Measurements from ENCODE around the gene HSPB9. TPM values are rescaled to one million over a fixed set of nuclear protein-coding genes. Genes with fewer than 3 reads are reported as not detected.
"Not testable (repeated sequence)": the region's sequence is repeated elsewhere in the genome, so short reads cannot be mapped to it uniquely, and the experiment has no call there.

HSPB9 gene
- total RNA-seq, 1 experiment from 2014 or later: 0.15 TPM

- no CpG with 5 or more reads among the region's 7 CpGs for WGBS (ENCODE audit: extremely low coverage, insufficient read length, low lambda C conversion rate)
- H4K5ac ChIP-seq (ENCODE audit: insufficient read length, low read depth, low read length): no peak overlapping the region
- Mint-ChIP-seq H3K9me3 (no peaks in the 10 kb centered on the region), H3K4me3 (no peak overlapping the region), H3K27ac (peak overlapping the region in 2 of 3 experiments; percentile 58 to 68; a peak in 3 of 7 replicates), H3K36me3 (ENCODE audit: insufficient read depth in 1 of 3, low read depth in 3 of 3) (peaks cover 5 to 43% (median 6%) of the 10 kb centered on the region in 3 experiments; a peak in 6 of 7 replicates), H3K27me3 (ENCODE audit: low read depth) (no peaks in the 10 kb centered on the region), H3K4me1 (peaks cover 9 to 17% of the 10 kb centered on the region in 2 experiments; a peak in 3 of 4 replicates)
- H3K23ac ChIP-seq (ENCODE audit: insufficient read length, low read depth, low read length): no peak overlapping the region
- H3K27me3 ChIP-seq (ENCODE audit: insufficient read depth, low read length): no peaks in the 10 kb centered on the region
- H3K56ac ChIP-seq (ENCODE audit: insufficient read length, low read depth, low read length): no peak overlapping the region
- H3K23me2 ChIP-seq (ENCODE audit: insufficient read length, low read depth, low read length, poor library complexity, severe bottlenecking): peaks cover 5% of the 10 kb centered on the region
- no peak overlapping the region for H3K18ac ChIP-seq (ENCODE audit: insufficient read length, low read depth, low read length)
- no peak overlapping the region for H3T11ph ChIP-seq (ENCODE audit: low read length)
- no peak overlapping the region for H2AK5ac ChIP-seq (ENCODE audit: insufficient read length, low read length)
- H3K14ac ChIP-seq (ENCODE audit: insufficient read depth, low read length): no peak overlapping the region
- peaks cover 13% of the 10 kb centered on the region for H3K79me1 ChIP-seq (ENCODE audit: insufficient read depth, low read depth, low read length, poor library complexity, severe bottlenecking)
- no peaks in the 10 kb centered on the region for H3K4me1 ChIP-seq (ENCODE audit: insufficient read depth, low read length)
- no peak overlapping the region for H2BK20ac ChIP-seq (ENCODE audit: low read depth, low read length, poor library complexity, severe bottlenecking)
- no peak for TF ChIP-seq CTCF (conservative IDR thresholded peaks at IDR 0.05)
- no peak overlapping the region for H2BK120ac ChIP-seq (ENCODE audit: low read depth, low read length, poor library complexity, severe bottlenecking)
- H3K4me2 ChIP-seq (ENCODE audit: insufficient read depth, insufficient read length, low read length): no peak overlapping the region
- H2BK12ac ChIP-seq (ENCODE audit: insufficient read length, low read depth, low read length): no peak overlapping the region
- DNase-seq: no peak
- no peak overlapping the region for H2BK5ac ChIP-seq (ENCODE audit: insufficient read length, low read length)
- H3K79me2 ChIP-seq (ENCODE audit: insufficient read depth, low read length): peaks cover 4% of the 10 kb centered on the region; the same call in 1 of the 2 replicates
- no peak overlapping the region for H4K91ac ChIP-seq (ENCODE audit: insufficient read length, low read depth, low read length)
- no peak overlapping the region for H3K9ac ChIP-seq (ENCODE audit: extremely low read depth, insufficient read length, low read length)
- H2AFZ ChIP-seq (ENCODE audit: low read length): no peak overlapping the region
- no peaks in the 10 kb centered on the region for H3K9me3 ChIP-seq (ENCODE audit: control insufficient read depth, low read depth, low read length)
- H3K27ac ChIP-seq (ENCODE audit: insufficient read length, low read depth, low read length): no peak overlapping the region
- H3K4ac ChIP-seq (ENCODE audit: low read depth, low read length): no peak overlapping the region
- H4K8ac ChIP-seq (replicated peaks; ENCODE audit: insufficient read length, low read depth, low read length): no peak overlapping the region
- no peaks in the 10 kb centered on the region for H4K20me1 ChIP-seq (ENCODE audit: control insufficient read depth, insufficient read depth, insufficient read length)
- no peak overlapping the region; the same call in 1 of the 2 replicates for H2BK15ac ChIP-seq (ENCODE audit: low read depth, low read length)
Measured at GRCh38 chr17:42142371-42142896, 19.8 kb downstream of the HSPB9 start.

GRCh38 chr17:42143138-42143537 lies 20.5 kb downstream of the HSPB9 start:
- H2BK5ac ChIP-seq (ENCODE audit: insufficient read length, low read length); H2BK120ac ChIP-seq (ENCODE audit: low read depth, low read length, poor library complexity, severe bottlenecking); H3K4me3 Mint-ChIP-seq; H2BK15ac ChIP-seq (ENCODE audit: low read depth, low read length); H2BK12ac ChIP-seq (ENCODE audit: insufficient read length, low read depth, low read length); DNase-seq; H3K27me3 Mint-ChIP-seq (ENCODE audit: low read depth); H2AFZ ChIP-seq (ENCODE audit: low read length); H4K91ac ChIP-seq (ENCODE audit: insufficient read length, low read depth, low read length); H3K27me3 ChIP-seq (ENCODE audit: insufficient read depth, low read length); H4K5ac ChIP-seq (ENCODE audit: insufficient read length, low read depth, low read length); H3K79me2 ChIP-seq (ENCODE audit: insufficient read depth, low read length); H3K4me2 ChIP-seq (ENCODE audit: insufficient read depth, insufficient read length, low read length); H3K14ac ChIP-seq (ENCODE audit: insufficient read depth, low read length); H3K23me2 ChIP-seq (ENCODE audit: insufficient read length, low read depth, low read length, poor library complexity, severe bottlenecking); H3K27ac ChIP-seq (ENCODE audit: insufficient read length, low read depth, low read length); H3K9me3 ChIP-seq (ENCODE audit: control insufficient read depth, low read depth, low read length); H4K20me1 ChIP-seq (ENCODE audit: control insufficient read depth, insufficient read depth, insufficient read length); H3K23ac ChIP-seq (ENCODE audit: insufficient read length, low read depth, low read length); H3K18ac ChIP-seq (ENCODE audit: insufficient read length, low read depth, low read length); H2BK20ac ChIP-seq (ENCODE audit: low read depth, low read length, poor library complexity, severe bottlenecking); H3T11ph ChIP-seq (ENCODE audit: low read length); H3K4me1 ChIP-seq (ENCODE audit: insufficient read depth, low read length); H3K9me3 Mint-ChIP-seq; H3K9ac ChIP-seq (ENCODE audit: extremely low read depth, insufficient read length, low read length); H3K4ac ChIP-seq (ENCODE audit: low read depth, low read length); H3K56ac ChIP-seq (ENCODE audit: insufficient read length, low read depth, low read length); H2AK5ac ChIP-seq (ENCODE audit: insufficient read length, low read length); H4K8ac ChIP-seq (replicated peaks; ENCODE audit: insufficient read length, low read depth, low read length): not testable (repeated sequence)
- no CpG with 5 or more reads among the region's 4 CpGs for WGBS (ENCODE audit: extremely low coverage, insufficient read length, low lambda C conversion rate)
- Mint-ChIP-seq H3K36me3 (ENCODE audit: insufficient read depth in 1 of 3, low read depth in 3 of 3) (peaks cover 6 to 45% (median 8%) of the 10 kb centered on the region in 3 experiments; a peak in 6 of 7 replicates), H3K4me1 (peaks cover 9 to 15% of the 10 kb centered on the region in 2 experiments; a peak in 3 of 4 replicates), H3K27ac (peak overlapping the region; percentile 7 to 68 (median 34); a peak in 2 of 7 replicates)
- H3K79me1 ChIP-seq (ENCODE audit: insufficient read depth, low read depth, low read length, poor library complexity, severe bottlenecking): peaks cover 13% of the 10 kb centered on the region
